Measurements from ENCODE around the gene POGLUT2.

The POGLUT2 gene

DNA sequence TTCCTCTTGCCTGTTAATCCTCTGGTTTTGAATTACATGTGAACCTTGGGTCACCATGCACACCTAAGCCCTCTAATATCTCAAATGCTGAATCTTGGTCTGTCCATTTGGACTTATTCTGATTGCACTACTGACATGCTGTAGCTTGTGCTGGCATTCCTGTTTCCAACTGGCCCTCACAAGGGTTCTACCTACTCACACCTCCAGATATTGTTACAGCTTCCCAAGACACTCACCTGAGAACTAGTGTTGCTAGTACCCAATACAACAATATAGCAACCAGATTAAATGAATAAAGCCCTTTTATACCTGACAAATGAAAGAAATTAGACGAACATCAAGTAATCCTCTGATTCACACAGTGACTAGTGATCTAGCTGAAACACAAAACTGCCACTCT is 41.8 kb downstream of the POGLUT2 start:
- ChIA-PET POLR2A (interaction anchor here (0.6 to 1.3 kb wide), 2 partner anchors 17 to 160 kb away, joined by 3 to 4 read pairs; partner anchors contain the start of gene TPP2), CTCF (no interaction called here)
- DNase-seq (ENCODE audit: extremely low spot score), result no peak
- TF ChIP-seq LEF1 (IDR thresholded peaks at IDR 0.05; ENCODE audit: borderline replicate concordance) (no peak), HDGF (IDR thresholded peaks at IDR 0.05; ENCODE audit: borderline replicate concordance) (no peak), NFRKB (IDR thresholded peaks at IDR 0.05) (no peak), FOXA1 (IDR thresholded peaks at IDR 0.05) (no peak), FOXK2 (IDR thresholded peaks at IDR 0.05) (no peak), ZNF384 (IDR thresholded peaks at IDR 0.05) (no peak), ELF4 (IDR thresholded peaks at IDR 0.05) (no peak), SUZ12 (IDR thresholded peaks at IDR 0.05) (no peak), CTBP1 (IDR thresholded peaks at IDR 0.05; ENCODE audit: borderline replicate concordance) (no peak), BHLHE40 (IDR thresholded peaks at IDR 0.05; ENCODE audit: borderline replicate concordance) (no peak), TARDBP (IDR thresholded peaks at IDR 0.05) (no peak), L3MBTL2 (conservative IDR thresholded peaks at IDR 0.05) (no peak), ARNT (IDR thresholded peaks at IDR 0.05) (no peak), FOXM1 (IDR thresholded peaks at IDR 0.05; ENCODE audit: borderline replicate concordance) (no peak)
- TF ChIP-seq, protein P1, sequence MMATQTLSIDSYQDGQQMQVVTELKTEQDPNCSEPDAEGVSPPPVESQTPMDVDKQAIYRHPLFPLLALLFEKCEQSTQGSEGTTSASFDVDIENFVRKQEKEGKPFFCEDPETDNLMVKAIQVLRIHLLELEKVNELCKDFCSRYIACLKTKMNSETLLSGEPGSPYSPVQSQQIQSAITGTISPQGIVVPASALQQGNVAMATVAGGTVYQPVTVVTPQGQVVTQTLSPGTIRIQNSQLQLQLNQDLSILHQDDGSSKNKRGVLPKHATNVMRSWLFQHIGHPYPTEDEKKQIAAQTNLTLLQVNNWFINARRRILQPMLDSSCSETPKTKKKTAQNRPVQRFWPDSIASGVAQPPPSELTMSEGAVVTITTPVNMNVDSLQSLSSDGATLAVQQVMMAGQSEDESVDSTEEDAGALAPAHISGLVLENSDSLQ (IDR thresholded peaks at IDR 0.05), result no peak

DNA sequence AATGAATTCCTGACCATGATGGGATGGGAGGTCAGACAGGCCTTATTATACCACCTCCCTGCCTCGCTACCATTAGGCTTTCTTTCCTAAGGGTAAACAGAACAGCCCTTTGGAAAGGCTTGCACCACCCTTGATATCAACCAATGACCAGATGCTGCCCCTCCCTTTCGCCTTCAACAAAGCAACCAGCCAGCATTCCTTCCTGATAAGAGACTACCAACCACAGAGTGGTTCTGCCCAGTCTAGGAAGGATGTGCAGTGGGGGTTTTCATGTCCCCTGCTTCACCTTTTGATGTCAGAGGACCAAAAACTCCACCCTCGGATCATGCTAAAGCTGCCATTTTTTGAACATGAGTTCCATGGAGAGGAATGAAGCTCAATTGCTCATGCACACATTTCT is 46.9 kb downstream of the POGLUT2 start:
- ChIA-PET POLR2A (interaction anchor here (1.0 kb wide), 1 partner anchor 22 kb away, joined by 3 read pairs; the partner anchor contains the start of gene TEX30), CTCF (no interaction called here)
- no peak for TF ChIP-seq NFRKB (IDR thresholded peaks at IDR 0.05)
- TF ChIP-seq FOXK2 (IDR thresholded peaks at IDR 0.05), result no peak
- TF ChIP-seq CTBP1 (IDR thresholded peaks at IDR 0.05; ENCODE audit: borderline replicate concordance), result no peak
- TF ChIP-seq L3MBTL2 (conservative IDR thresholded peaks at IDR 0.05), result no peak
- no peak for TF ChIP-seq TARDBP (IDR thresholded peaks at IDR 0.05)
- TF ChIP-seq SUZ12 (IDR thresholded peaks at IDR 0.05), result no peak
- TF ChIP-seq FOXM1 (IDR thresholded peaks at IDR 0.05; ENCODE audit: borderline replicate concordance), result no peak
- no peak for TF ChIP-seq ARNT (IDR thresholded peaks at IDR 0.05)
- TF ChIP-seq FOXA1 (IDR thresholded peaks at IDR 0.05), result no peak
- no peak for TF ChIP-seq SP1 (IDR thresholded peaks at IDR 0.05)
- TF ChIP-seq ZNF384 (IDR thresholded peaks at IDR 0.05), result no peak
- TF ChIP-seq, protein P1 (IDR thresholded peaks at IDR 0.05), result no peak
- TF ChIP-seq BHLHE40 (IDR thresholded peaks at IDR 0.05; ENCODE audit: borderline replicate concordance), result no peak
- no peak for TF ChIP-seq ELF4 (IDR thresholded peaks at IDR 0.05)
- DNase-seq (ENCODE audit: extremely low spot score), result no peak

DNA sequence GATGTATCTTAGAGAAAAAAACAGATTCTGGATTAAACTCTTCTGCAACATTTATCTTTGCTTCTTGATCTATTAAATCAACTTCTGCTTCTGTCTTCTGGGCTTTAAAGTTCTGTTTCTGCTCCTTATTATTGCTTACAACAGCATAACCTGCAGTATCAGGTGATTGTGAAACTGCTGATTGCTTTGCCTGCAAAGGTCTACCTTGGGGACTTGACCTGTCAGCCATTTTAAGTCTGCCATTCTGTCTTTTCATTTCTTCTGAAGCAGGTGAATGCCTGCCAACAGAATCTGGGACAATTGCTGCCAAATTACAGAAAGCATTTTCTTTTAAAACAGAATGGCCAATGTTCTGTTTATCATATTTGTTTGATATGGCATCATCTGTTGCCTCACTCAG is 56.3 kb downstream of the POGLUT2 start:
- TF ChIP-seq L3MBTL2 (conservative IDR thresholded peaks at IDR 0.05) (no peak), ELF4 (IDR thresholded peaks at IDR 0.05) (no peak), FOXA1 (IDR thresholded peaks at IDR 0.05) (no peak), SUZ12 (IDR thresholded peaks at IDR 0.05) (no peak)
- no peak for DNase-seq (ENCODE audit: extremely low spot score)
- POLR2A ChIA-PET, result no interaction called here
- CTCF ChIA-PET, result no interaction called here

GRCh38 chr13:102742101-102742500 is 56.7 kb downstream of the POGLUT2 start:
- TF ChIP-seq FOXK2 (IDR thresholded peaks at IDR 0.05), result no peak
- TF ChIP-seq L3MBTL2 (conservative IDR thresholded peaks at IDR 0.05), result no peak
- no peak for TF ChIP-seq ARNT (IDR thresholded peaks at IDR 0.05)
- no peak for TF ChIP-seq SP1 (IDR thresholded peaks at IDR 0.05)
- TF ChIP-seq CTBP1 (IDR thresholded peaks at IDR 0.05; ENCODE audit: borderline replicate concordance), result no peak
- TF ChIP-seq ELF4 (IDR thresholded peaks at IDR 0.05), result no peak
- TF ChIP-seq, protein P1 (IDR thresholded peaks at IDR 0.05), result no peak
- no peak for TF ChIP-seq LEF1 (IDR thresholded peaks at IDR 0.05; ENCODE audit: borderline replicate concordance)
- no peak for TF ChIP-seq FOXA1 (IDR thresholded peaks at IDR 0.05)
- TF ChIP-seq BHLHE40 (IDR thresholded peaks at IDR 0.05; ENCODE audit: borderline replicate concordance), result no peak
- no peak for TF ChIP-seq NFRKB (IDR thresholded peaks at IDR 0.05)
- no peak for TF ChIP-seq TARDBP (IDR thresholded peaks at IDR 0.05)
- no peak for TF ChIP-seq FOXM1 (IDR thresholded peaks at IDR 0.05; ENCODE audit: borderline replicate concordance)
- no peak for TF ChIP-seq SUZ12 (IDR thresholded peaks at IDR 0.05)
- no peak for TF ChIP-seq HDGF (IDR thresholded peaks at IDR 0.05; ENCODE audit: borderline replicate concordance)
- no peak for TF ChIP-seq ZNF384 (IDR thresholded peaks at IDR 0.05)
- no peak for DNase-seq (ENCODE audit: extremely low spot score)
- POLR2A ChIA-PET, result no interaction called here
- CTCF ChIA-PET, result no interaction called here
